GM23338 (cell line): ENCODE results near the gene TSPO2.

Experiments used
- CREB1 ChIP-seq: fragments of 250-450 bp; sonication (Bioruptor Pico); IDR thresholded peaks from 2 replicates; pipeline ENCODE4 v1.5.0; 2020; ENCODE audit warnings: low read depth, mild to moderate bottlenecking, moderate library complexity
- CTCF ChIP-seq, 2 experiments: fragments of 200-600 bp in 1 of 2; sonication (generic) in 1 of 2; conservative IDR thresholded peaks; 2 replicates each; pipeline versions ENCODE4 v1.5.1 to v1.6.1; 2016 to 2017; ENCODE audit warnings: antibody characterized with exemption in 2 of 2, low read depth in 2 of 2, mild to moderate bottlenecking in 2 of 2, moderate library complexity in 1 of 2
- ETS1 ChIP-seq: IDR thresholded peaks from 2 replicates; pipeline ENCODE4 v1.6.1; 2016; ENCODE audit warnings: antibody characterized with exemption
- EZH2 ChIP-seq: fragments of 200-600 bp; sonication (generic); IDR thresholded peaks from one replicate; pipeline ENCODE4 v1.8.0; 2017; ENCODE audit warnings: antibody characterized with exemption, mild to moderate bottlenecking, low read depth; ENCODE audit not compliant: unreplicated experiment
- EZH2phosphoT487 ChIP-seq: fragments of 200-600 bp; sonication (generic); IDR thresholded peaks from one replicate; pipeline ENCODE4 v1.8.1; 2018; ENCODE audit warnings: antibody characterized with exemption; ENCODE audit not compliant: unreplicated experiment
- JUNB ChIP-seq: IDR thresholded peaks from one replicate; pipeline ENCODE4 v1.6.1; 2016; ENCODE audit warnings: antibody characterized with exemption; ENCODE audit not compliant: unreplicated experiment
- NANOG ChIP-seq: IDR thresholded peaks from 2 replicates; pipeline ENCODE4 v1.6.1; 2016; ENCODE audit warnings: antibody characterized with exemption, borderline replicate concordance
- POLR2AphosphoS5 ChIP-seq: IDR thresholded peaks from 2 replicates; pipeline ENCODE4 v1.6.1; 2016; ENCODE audit warnings: antibody characterized with exemption, low read depth
- REST ChIP-seq: IDR thresholded peaks from one replicate; pipeline ENCODE4 v1.6.1; 2018; ENCODE audit warnings: antibody characterized with exemption; ENCODE audit not compliant: unreplicated experiment
- STAT1 ChIP-seq: IDR thresholded peaks from one replicate; pipeline ENCODE4 v1.6.1; 2016; ENCODE audit warnings: antibody characterized with exemption; ENCODE audit not compliant: unreplicated experiment
- ZNF114 ChIP-seq: fragments of 250-450 bp; sonication (Bioruptor Pico); IDR thresholded peaks from 2 replicates; pipeline ENCODE4 v1.5.0; 2020; ENCODE audit warnings: mild to moderate bottlenecking, moderate library complexity

GRCh38 chr6:41075651-41076626, 33.7 kb downstream of the TSPO2 start:
- TF ChIP-seq NANOG (no peak), POLR2AphosphoS5 (no peak), ZNF114 (no peak), CREB1 (CRISPR knock-in tag) (no peak), CTCF (conservative IDR thresholded peaks at IDR 0.05; ENCODE audit: low read depth in 2 of 2) (no peak), JUNB (no peak), EZH2 (no peak), REST (no peak), EZH2phosphoT487 (no peak), ETS1 (no peak), STAT1 (no peak)
